H1 (cell line): ENCODE results near the gene CSRP3. TPM values are rescaled to one million over a fixed set of nuclear protein-coding genes. Genes with fewer than 3 reads are reported as not detected.

Experiments used
- CTCF ChIA-PET: fragments of 300-600 bp; sonication (Branson Sonifier 250); formaldehyde crosslinking; loops from one replicate; lab custom pipeline; 2021; ENCODE audit not compliant: partially characterized antibody; lab: Charles Lee
- POLR2A ChIA-PET: fragments of 300-600 bp; sonication (Branson Sonifier 250); formaldehyde crosslinking; loops from one replicate; lab custom pipeline; 2021; ENCODE audit warnings: inconsistent platforms; ENCODE audit not compliant: partially characterized antibody; lab: Charles Lee
- DNase-seq, 2 experiments: peaks; one replicate each; pipeline versions ENCODE4 v3.0.0 to v3.0.0-alpha.2; 2010 to 2022; ENCODE audit warnings: low spot score in 2 of 2, low read depth in 1 of 2, mixed read lengths in 1 of 2
- FAIRE-seq: peaks from 2 replicates; lab custom pipeline; 2011; peaks lifted over from hg19 to GRCh38; lab: Jason Lieb, UNC
- H2AFZ ChIP-seq: 2 replicates; pipeline ENCODE4 v1.8.1; 2012; ENCODE audit warnings: low read length, inconsistent platforms
- H2AK5ac ChIP-seq: 2 replicates; pipeline ENCODE4 v1.6.1; 2013; ENCODE audit warnings: low read depth, low read length
- H2BK120ac ChIP-seq: replicated peaks from 2 replicates; pipeline ENCODE3; 2013; ENCODE audit warnings: low read depth, low read length, inconsistent platforms
- H2BK12ac ChIP-seq: 2 replicates; pipeline ENCODE4 v1.6.1; 2013; ENCODE audit warnings: low read depth, low read length
- H2BK15ac ChIP-seq: 2 replicates; pipeline ENCODE4 v1.6.1; 2013; ENCODE audit warnings: low read length
- H2BK20ac ChIP-seq: 2 replicates; pipeline ENCODE4 v1.6.1; 2013; ENCODE audit warnings: low read length
- H2BK5ac ChIP-seq: 2 replicates; pipeline ENCODE4 v1.6.1; 2013; ENCODE audit warnings: low read depth, low read length
- H3K14ac ChIP-seq: 2 replicates; pipeline ENCODE4 v1.6.1; 2013; ENCODE audit warnings: inconsistent platforms; ENCODE audit not compliant: insufficient read length
- H3K18ac ChIP-seq: 2 replicates; pipeline ENCODE4 v1.6.1; 2013; ENCODE audit warnings: low read length; ENCODE audit errors: extremely low read depth
- H3K23ac ChIP-seq: 2 replicates; pipeline ENCODE4 v1.6.1; 2013; ENCODE audit warnings: inconsistent platforms; ENCODE audit not compliant: insufficient read length
- H3K23me2 ChIP-seq: 2 replicates; pipeline ENCODE4 v1.6.1; 2013; ENCODE audit warnings: low read depth, low read length
- H3K27ac ChIP-seq: 2 replicates; pipeline ENCODE4 v1.6.1; 2011; ENCODE audit warnings: low read depth, low read length, inconsistent platforms
- H3K27me3 ChIP-seq, 4 experiments: replicated peaks in 1 of 4; 1 replicate in 1 of 4; 2 replicates in 3 of 4; pipeline versions ENCODE4 v1.6.1 to v1.8.1; 2011 to 2013; ENCODE audit warnings: low read length in 3 of 4, mild to moderate bottlenecking in 3 of 4, inconsistent platforms in 2 of 4, mixed read lengths in 2 of 4, moderate library complexity in 1 of 4; ENCODE audit not compliant: control insufficient read depth in 3 of 4, insufficient read depth in 3 of 4; ENCODE audit errors: extremely low read depth in 1 of 4
- H3K36me3 ChIP-seq, 4 experiments: 2 replicates each; pipeline versions ENCODE4 v1.6.1 to v1.8.1; 2011 to 2013; ENCODE audit warnings: mild to moderate bottlenecking in 4 of 4, low read length in 3 of 4, moderate library complexity in 2 of 4, control low read depth in 1 of 4, inconsistent platforms in 1 of 4; ENCODE audit not compliant: insufficient read depth in 4 of 4, control insufficient read depth in 2 of 4
- H3K4ac ChIP-seq: replicated peaks from 2 replicates; pipeline ENCODE3; 2013; ENCODE audit warnings: low read length, low read depth, mixed read lengths, inconsistent platforms; ENCODE audit not compliant: insufficient read length
- H3K4me1 ChIP-seq, 4 experiments: replicated peaks in 1 of 4; 1 replicate in 1 of 4; 2 replicates in 3 of 4; pipeline versions ENCODE4 v1.6.1 to v1.8.1; 2011 to 2013; ENCODE audit warnings: low read length in 3 of 4, inconsistent platforms in 2 of 4, mixed read lengths in 1 of 4; ENCODE audit not compliant: insufficient read depth in 4 of 4, control insufficient read depth in 3 of 4
- H3K4me2 ChIP-seq, 2 experiments: 2 replicates each; pipeline versions ENCODE4 v1.6.1 to v1.8.1; 2011 to 2013; ENCODE audit warnings: low read depth in 2 of 2, low read length in 2 of 2, control low read depth in 1 of 2, inconsistent platforms in 1 of 2, mild to moderate bottlenecking in 1 of 2; ENCODE audit not compliant: insufficient read depth in 1 of 2
- H3K4me3 ChIP-seq, 4 experiments: fragments of 200-600, 300-600 bp in 1 of 4; sonication (generic), shearing (Covaris generic), sonication (Bioruptor Twin) in 1 of 4; 2 replicates each; pipeline versions ENCODE4 v1.5.1 to v1.8.1; 2011 to 2016; ENCODE audit warnings: low read length in 4 of 4, low read depth in 3 of 4, control low read depth in 2 of 4, inconsistent platforms in 2 of 4, mild to moderate bottlenecking in 2 of 4, mixed read lengths in 1 of 4, moderate library complexity in 1 of 4; ENCODE audit not compliant: insufficient read depth in 2 of 4; ENCODE audit errors: extremely low read depth in 1 of 4
- H3K56ac ChIP-seq: replicated peaks from 2 replicates; pipeline ENCODE3; 2013; ENCODE audit warnings: low read depth, mild to moderate bottlenecking, mixed read lengths, low read length, inconsistent platforms; ENCODE audit not compliant: insufficient read length
- H3K79me1 ChIP-seq: 2 replicates; pipeline ENCODE4 v1.6.1; 2013; ENCODE audit warnings: low read depth, low read length, control low read depth
- H3K79me2 ChIP-seq, 2 experiments: 2 replicates each; pipeline versions ENCODE4 v1.6.1 to v1.8.1; 2012 to 2013; ENCODE audit warnings: low read length in 2 of 2, mild to moderate bottlenecking in 2 of 2, inconsistent platforms in 1 of 2; ENCODE audit not compliant: insufficient read depth in 2 of 2, control insufficient read depth in 1 of 2
- H3K9ac ChIP-seq, 4 experiments: replicated peaks in 1 of 4; 1 replicate in 1 of 4; 2 replicates in 3 of 4; pipeline versions ENCODE4 v1.6.1 to v1.8.1; 2011 to 2013; ENCODE audit warnings: low read depth in 3 of 4, low read length in 3 of 4, control low read depth in 2 of 4, mild to moderate bottlenecking in 2 of 4, moderate library complexity in 2 of 4, inconsistent platforms in 1 of 4; ENCODE audit errors: extremely low read depth in 1 of 4
- H3K9me3 ChIP-seq, 2 experiments: 2 replicates each; pipeline versions ENCODE4 v1.6.1 to v1.8.1; 2012 to 2013; ENCODE audit warnings: mild to moderate bottlenecking in 2 of 2, moderate library complexity in 2 of 2, control low read depth in 1 of 2, inconsistent platforms in 1 of 2, low read depth in 1 of 2, low read length in 1 of 2, mixed read lengths in 1 of 2; ENCODE audit not compliant: insufficient read depth in 2 of 2
- H4K20me1 ChIP-seq, 2 experiments: replicated peaks in 1 of 2; 2 replicates each; pipeline versions ENCODE3 to v1.8.1; 2011 to 2013; ENCODE audit warnings: inconsistent platforms in 2 of 2, low read length in 2 of 2, mild to moderate bottlenecking in 1 of 2; ENCODE audit not compliant: insufficient read depth in 2 of 2, control insufficient read depth in 1 of 2
- H4K5ac ChIP-seq: 2 replicates; pipeline ENCODE4 v1.6.1; 2013; ENCODE audit warnings: low read length, low read depth, mixed read lengths, inconsistent platforms; ENCODE audit not compliant: insufficient read length
- H4K8ac ChIP-seq: 2 replicates; pipeline ENCODE4 v1.8.0; 2013; ENCODE audit warnings: mild to moderate bottlenecking, moderate library complexity, low read length, inconsistent platforms; ENCODE audit not compliant: insufficient read depth; ENCODE audit errors: extremely low read depth
- H4K91ac ChIP-seq: replicated peaks from 2 replicates; pipeline ENCODE3; 2013; ENCODE audit warnings: low read length, mixed read lengths, inconsistent platforms; ENCODE audit not compliant: insufficient read length
- ATF2 ChIP-seq: IDR thresholded peaks from 2 replicates; pipeline ENCODE4 v1.6.1; 2012; ENCODE audit warnings: low read length, inconsistent platforms
- BACH1 ChIP-seq: IDR thresholded peaks from 2 replicates; pipeline ENCODE4 v1.6.1; 2012; ENCODE audit warnings: low read length, improper control_type of control experiment
- CHD1 ChIP-seq: IDR thresholded peaks from 2 replicates; pipeline ENCODE4 v1.6.1; 2012; ENCODE audit warnings: low read depth, low read length, improper control_type of control experiment
- SIX5 ChIP-seq: IDR thresholded peaks from 2 replicates; pipeline ENCODE4 v1.6.1; 2011; ENCODE audit warnings: mild to moderate bottlenecking, low read depth, low read length
- WGBS, 2 experiments: shearing (Covaris generic) in 1 of 2; methylation state at CpG; one replicate each; pipeline versions ENCODE4 v1.1.6 to v1.1.7; 2013 to 2015; ENCODE audit warnings: low lambda C conversion rate in 2 of 2, mixed read lengths in 2 of 2, inconsistent platforms in 1 of 2, low coverage in 1 of 2, missing lambda C conversion rate in 1 of 2; ENCODE audit not compliant: insufficient replicate concordance in 2 of 2, insufficient coverage in 1 of 2, insufficient read length in 1 of 2; ENCODE audit errors: extremely low coverage in 1 of 2, missing lambda C conversion rate in 1 of 2; 5-methylcytosine and 5-hydroxymethylcytosine counted together
- polyA plus RNA-seq, 7 experiments: library from polyadenylated mRNA; depleted of rRNA in 3 of 7; stranded (reverse) in 5 of 7; unstranded in 2 of 7; fragments of >200 nt in 5 of 7; fragments of 200-250 nt in 2 of 7; gene quantifications; 1 replicate in 5 of 7; 2 replicates in 1 of 7; 4 replicates in 1 of 7; pipeline versions ENCODE4 v1.2.1 to v1.2.3, GENCODE V29; 2011 to 2013; ENCODE audit warnings: missing spikeins in 2 of 7, mixed read lengths in 2 of 7
- total RNA-seq: library from RNA; stranded (reverse); fragmentation: NEBNext Ultra II Directional; extraction: Animal tissue kit (Norgen Biotek cat#: 25700); gene quantifications from 2 replicates; pipeline ENCODE4 v1.2.1, GENCODE V29; 2021

CSRP3 gene
- total and polyA plus RNA-seq, 2 of the 8 experiments (the other 6 are each of a cell fraction or from before 2014, with no cell fraction given), result not detected

GRCh38 chr11:19162951-19163505 is 38.8 kb downstream of the CSRP3 start:
- Histone ChIP-seq H3K27ac (no peak overlapping the region), H2BK15ac (no peak overlapping the region), H3K56ac (no peak overlapping the region), H3K4me1 (no peaks in the 10 kb centered on the region), H3K18ac (no peak overlapping the region), H2BK12ac (no peak overlapping the region), H3K9ac (no peak overlapping the region), H3K79me1 (no peaks in the 10 kb centered on the region), H3K79me2 (no peaks in the 10 kb centered on the region), H2AK5ac (no peak overlapping the region), H2BK5ac (no peak overlapping the region), H3K4me3 (no peak overlapping the region), H4K8ac (no peak overlapping the region), H2AFZ (no peak overlapping the region), H3K4ac (no peak overlapping the region), H3K27me3 (peaks cover 0 to 1% (median 0%) of the 10 kb centered on the region in 4 experiments; a peak in 1 of 7 replicates), H4K20me1 (peaks cover 0 to 1% of the 10 kb centered on the region in 2 experiments), H3K4me2 (no peak overlapping the region), H2BK20ac (no peak overlapping the region), H3K23ac (no peak overlapping the region), H3K36me3 (peaks cover 4 to 58% (median 18%) of the 10 kb centered on the region in 4 experiments; a peak in 7 of 8 replicates), H3K9me3 (no peaks in the 10 kb centered on the region), H3K14ac (no peak overlapping the region), H4K91ac (no peak overlapping the region), H4K5ac (no peak overlapping the region), H3K23me2 (no peaks in the 10 kb centered on the region), H2BK120ac (no peak overlapping the region)
- DNase-seq (no peak), FAIRE-seq (no peak)
- CTCF ChIA-PET, result interaction anchor here (1.2 kb wide), 1 partner anchor 55 kb away, joined by 3 read pairs; no protein-coding TSS in a partner anchor
- POLR2A ChIA-PET, result no interaction called here
- 84% methylated on average over 1 of the region's 1 CpG; no CpG with 5 or more reads in 1 of the 2 experiments for WGBS, 2 experiments
- TF ChIP-seq ATF2 (no peak), BACH1 (no peak), SIX5 (no peak), CHD1 (no peak)
